ENCODE data around the gene TULP3. TPM values are rescaled to one million over a fixed set of nuclear protein-coding genes. Genes with fewer than 3 reads are reported as not detected.
A peak's percentile ranks its signal among the peaks of the same experiment; 100 is the strongest.

TULP3 gene
- total and polyA plus RNA-seq, 4 donors = 10.5 to 35.0 (median 24.5) TPM

DNA sequence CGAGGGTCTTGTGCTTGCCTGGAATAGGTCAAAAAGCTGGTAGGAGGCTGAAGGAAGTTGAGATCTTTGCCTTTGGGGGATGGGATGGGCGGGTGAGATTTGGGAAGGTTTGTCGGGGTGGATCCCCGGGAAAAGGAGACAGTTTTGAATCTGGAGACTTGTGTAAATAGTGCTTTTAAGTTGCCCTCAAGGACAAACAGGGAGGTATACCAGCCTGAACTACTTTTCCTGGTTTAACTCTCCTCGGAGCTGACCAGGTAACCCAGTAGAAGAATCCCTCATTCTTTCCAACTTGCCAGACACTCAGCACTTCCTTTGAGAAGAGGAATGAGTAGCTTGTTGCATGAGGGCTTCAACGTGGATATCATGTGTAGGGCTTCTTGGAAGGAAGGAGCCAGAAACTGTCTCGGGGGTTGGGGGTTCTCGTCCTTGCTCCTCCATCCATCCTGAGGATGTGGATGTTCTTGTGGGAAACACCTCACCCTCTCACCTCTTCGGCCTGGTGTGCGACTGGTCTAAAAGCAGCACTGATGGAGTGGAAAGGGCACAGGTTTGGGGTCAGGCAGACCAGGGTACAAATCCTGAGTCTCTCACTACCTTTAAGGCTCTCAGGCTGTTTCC lies 70.4 kb downstream of the TULP3 start:
- H3K4me1 ChIP-seq (ENCODE audit: control insufficient read depth in 1 of 2, insufficient read depth in 2 of 2, low read length in 2 of 2) = no peaks in the 10 kb centered on the region
- no peaks in the 10 kb centered on the region for H3K9me3 ChIP-seq (ENCODE audit: control insufficient read depth, low read length)
- H3K27ac ChIP-seq (ENCODE audit: low read depth in 1 of 2, low read length in 2 of 2) = no peak overlapping the region
- H3K36me3 ChIP-seq (ENCODE audit: control insufficient read depth in 1 of 2, insufficient read depth in 2 of 2, low read length in 1 of 2) = no peaks in the 10 kb centered on the region
- no peaks in the 10 kb centered on the region for H3K27me3 ChIP-seq (ENCODE audit: control insufficient read depth in 1 of 2, insufficient read depth in 2 of 2, low read length in 1 of 2)
- DNase-seq (no peak), ATAC-seq (ENCODE audit: low FRiP score) (no peak)
- 78 to 79% methylated on average over 10 of the region's 10 CpGs for WGBS, 2 donors
- no peak overlapping the region for H3K4me3 ChIP-seq (ENCODE audit: low read length in 2 of 2)
- intact Hi-C loops (cut with DNase I) = loop anchor here in 1 of 2 donors (5.0 kb wide), 1 partner anchor 81 kb away; no protein-coding TSS in a partner anchor

GRCh38 chr12:2961705-2962104 lies 71.0 kb downstream of the TULP3 start:
- 90 to 91% methylated on average over 5 of the region's 5 CpGs for WGBS, 2 donors
- H3K4me1 ChIP-seq (ENCODE audit: control insufficient read depth in 1 of 2, insufficient read depth in 2 of 2, low read length in 2 of 2) = no peaks in the 10 kb centered on the region
- intact Hi-C loops (cut with DNase I) = loop anchor here in 1 of 2 donors (5.0 kb wide), 1 partner anchor 81 kb away; no protein-coding TSS in a partner anchor
- ATAC-seq (ENCODE audit: low FRiP score) (no peak), DNase-seq (no peak)
- H3K27me3 ChIP-seq (ENCODE audit: control insufficient read depth in 1 of 2, insufficient read depth in 2 of 2, low read length in 1 of 2) = no peaks in the 10 kb centered on the region
- H3K36me3 ChIP-seq (ENCODE audit: control insufficient read depth in 1 of 2, insufficient read depth in 2 of 2, low read length in 1 of 2) = no peaks in the 10 kb centered on the region
- H3K4me3 ChIP-seq (ENCODE audit: low read length in 2 of 2) = no peak overlapping the region
- no peaks in the 10 kb centered on the region for H3K9me3 ChIP-seq (ENCODE audit: control insufficient read depth, low read length)
- no peak overlapping the region for H3K27ac ChIP-seq (ENCODE audit: low read depth in 1 of 2, low read length in 2 of 2)

DNA sequence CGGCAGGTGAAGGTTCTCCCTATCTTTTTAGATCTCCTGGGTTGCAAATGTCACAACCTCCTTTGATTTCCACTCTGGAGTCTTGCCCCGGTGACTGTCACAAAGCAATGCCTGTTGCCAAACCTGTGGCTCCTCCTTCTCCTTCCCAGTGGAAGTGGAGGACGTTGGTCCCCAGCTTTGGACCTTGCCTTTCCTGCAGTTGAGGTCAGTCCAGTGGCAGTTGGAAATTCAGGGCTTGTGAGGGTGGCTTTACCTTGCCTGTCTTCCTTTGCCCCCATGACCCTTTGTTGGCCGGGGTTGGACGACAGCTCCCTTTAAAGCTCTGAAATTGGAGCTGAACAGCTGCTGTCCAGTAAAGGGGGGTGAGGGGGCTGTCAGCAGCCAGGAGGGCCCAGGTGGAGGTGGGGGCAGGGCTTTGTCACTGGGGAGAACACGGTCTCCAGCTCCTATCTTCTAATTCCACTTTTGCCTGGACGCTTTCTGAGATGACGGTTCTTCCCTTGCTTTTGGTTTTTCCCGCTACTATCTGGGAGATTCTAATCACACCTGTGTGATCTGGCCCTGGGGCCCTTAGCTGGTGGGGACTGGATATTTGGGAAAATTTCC lies 72.6 kb downstream of the TULP3 start:
- intact Hi-C loops (cut with DNase I) = loop anchor here in 1 of 2 donors (5.0 kb wide), 1 partner anchor 79 kb away; no protein-coding TSS in a partner anchor
- no peak overlapping the region for H3K27ac ChIP-seq (ENCODE audit: low read depth in 1 of 2, low read length in 2 of 2)
- no peak overlapping the region for H3K4me3 ChIP-seq (ENCODE audit: low read length in 2 of 2)
- no peaks in the 10 kb centered on the region for H3K9me3 ChIP-seq (ENCODE audit: control insufficient read depth, low read length)
- 79 to 80% methylated on average over 9 of the region's 9 CpGs for WGBS, 2 donors
- no peaks in the 10 kb centered on the region for H3K27me3 ChIP-seq (ENCODE audit: control insufficient read depth in 1 of 2, insufficient read depth in 2 of 2, low read length in 1 of 2)
- ATAC-seq (ENCODE audit: low FRiP score) (no peak), DNase-seq (no peak)
- no peaks in the 10 kb centered on the region for H3K36me3 ChIP-seq (ENCODE audit: control insufficient read depth in 1 of 2, insufficient read depth in 2 of 2, low read length in 1 of 2)
- no peaks in the 10 kb centered on the region for H3K4me1 ChIP-seq (ENCODE audit: control insufficient read depth in 1 of 2, insufficient read depth in 2 of 2, low read length in 2 of 2)

GRCh38 chr12:2963760-2964292 lies 73.1 kb downstream of the TULP3 start:
- Histone ChIP-seq H3K4me1 (ENCODE audit: control insufficient read depth in 1 of 2, insufficient read depth in 2 of 2, low read length in 2 of 2) (no peaks in the 10 kb centered on the region), H3K9me3 (ENCODE audit: control insufficient read depth, low read length) (no peaks in the 10 kb centered on the region), H3K27ac (ENCODE audit: low read depth in 1 of 2, low read length in 2 of 2) (no peak overlapping the region), H3K36me3 (ENCODE audit: control insufficient read depth in 1 of 2, insufficient read depth in 2 of 2, low read length in 1 of 2) (no peaks in the 10 kb centered on the region), H3K27me3 (ENCODE audit: control insufficient read depth in 1 of 2, insufficient read depth in 2 of 2, low read length in 1 of 2) (no peaks in the 10 kb centered on the region), H3K4me3 (ENCODE audit: low read length in 2 of 2) (no peak overlapping the region)
- DNase-seq = peak in 1 of 2 donors; percentile 80
- WGBS, 2 donors = 89 to 90% methylated on average over 15 of the region's 15 CpGs
- ATAC-seq (ENCODE audit: low FRiP score) = no peak
- intact Hi-C loops (cut with DNase I) = loop anchor here in 1 of 2 donors (5.0 kb wide), 1 partner anchor 78 kb away; no protein-coding TSS in a partner anchor

- Histone ChIP-seq H3K4me3 (ENCODE audit: low read length in 2 of 2) (no peak overlapping the region), H3K27me3 (ENCODE audit: control insufficient read depth in 1 of 2, insufficient read depth in 2 of 2, low read length in 1 of 2) (no peaks in the 10 kb centered on the region), H3K27ac (ENCODE audit: low read depth in 1 of 2, low read length in 2 of 2) (no peak overlapping the region), H3K4me1 (ENCODE audit: control insufficient read depth in 1 of 2, insufficient read depth in 2 of 2, low read length in 2 of 2) (no peaks in the 10 kb centered on the region), H3K9me3 (ENCODE audit: control insufficient read depth, low read length) (no peaks in the 10 kb centered on the region), H3K36me3 (ENCODE audit: control insufficient read depth in 1 of 2, insufficient read depth in 2 of 2, low read length in 1 of 2) (no peaks in the 10 kb centered on the region)
- ATAC-seq (ENCODE audit: low FRiP score) = no peak
- 93 to 96% methylated on average over 2 of the region's 2 CpGs for WGBS, 2 donors
- intact Hi-C loops (cut with DNase I) = no loop called here
- DNase-seq = no peak
Measured at GRCh38 chr12:2967651-2968050, 77.0 kb downstream of the TULP3 start.

DNA sequence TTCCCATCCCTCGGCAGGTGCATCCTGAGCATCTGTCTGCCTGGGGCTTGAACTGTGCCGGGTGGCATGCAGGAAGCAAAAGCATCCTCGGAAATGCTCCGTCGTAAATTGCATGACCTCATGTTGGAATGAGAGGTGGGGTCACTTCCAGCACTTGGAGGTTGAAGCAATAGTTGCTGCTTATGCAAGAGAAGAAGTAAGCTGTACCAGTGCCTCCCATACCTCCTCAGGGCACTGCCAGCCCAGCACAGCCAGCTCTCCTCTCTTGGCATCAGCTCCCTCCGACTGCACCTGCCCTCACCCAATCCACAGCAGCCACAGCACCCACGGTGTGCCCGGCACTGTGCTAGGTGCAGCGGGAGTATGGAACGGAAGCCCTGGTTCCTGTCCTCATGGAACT lies 80.1 kb downstream of the TULP3 start:
- no peak overlapping the region for H3K27ac ChIP-seq (ENCODE audit: low read depth in 1 of 2, low read length in 2 of 2)
- WGBS, 2 donors = 80 to 83% methylated on average over 10 of the region's 10 CpGs
- ATAC-seq (ENCODE audit: low FRiP score) (no peak), DNase-seq (no peak)
- no peaks in the 10 kb centered on the region for H3K36me3 ChIP-seq (ENCODE audit: control insufficient read depth in 1 of 2, insufficient read depth in 2 of 2, low read length in 1 of 2)
- no peak overlapping the region for H3K4me3 ChIP-seq (ENCODE audit: low read length in 2 of 2)
- H3K27me3 ChIP-seq (ENCODE audit: control insufficient read depth in 1 of 2, insufficient read depth in 2 of 2, low read length in 1 of 2) = no peaks in the 10 kb centered on the region
- H3K4me1 ChIP-seq (ENCODE audit: control insufficient read depth in 1 of 2, insufficient read depth in 2 of 2, low read length in 2 of 2) = no peaks in the 10 kb centered on the region
- intact Hi-C loops (cut with DNase I) = no loop called here
- no peaks in the 10 kb centered on the region for H3K9me3 ChIP-seq (ENCODE audit: control insufficient read depth, low read length)

DNA sequence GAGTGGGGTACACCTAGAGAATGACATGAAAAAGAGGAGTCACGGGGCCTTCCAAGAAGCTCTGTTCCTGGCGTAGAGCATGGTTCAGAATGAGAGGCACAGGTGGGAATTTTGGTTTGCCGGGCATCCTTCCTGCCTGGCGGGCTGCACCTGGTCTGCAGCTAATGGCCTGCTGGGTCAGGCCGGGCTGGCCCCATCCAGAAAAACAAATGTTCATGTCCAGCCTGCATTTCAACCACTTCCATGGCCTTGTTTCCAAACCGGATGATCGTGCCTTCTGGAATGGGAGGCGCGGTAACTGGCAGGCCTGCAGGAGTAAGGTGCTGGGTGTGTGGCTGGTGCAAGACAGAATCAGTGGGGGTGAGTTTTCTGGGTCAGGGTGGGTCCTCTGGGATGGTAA lies 82.9 kb downstream of the TULP3 start:
- H3K4me1 ChIP-seq (ENCODE audit: control insufficient read depth in 1 of 2, insufficient read depth in 2 of 2, low read length in 2 of 2) = no peaks in the 10 kb centered on the region
- no peaks in the 10 kb centered on the region for H3K36me3 ChIP-seq (ENCODE audit: control insufficient read depth in 1 of 2, insufficient read depth in 2 of 2, low read length in 1 of 2)
- no peaks in the 10 kb centered on the region for H3K27me3 ChIP-seq (ENCODE audit: control insufficient read depth in 1 of 2, insufficient read depth in 2 of 2, low read length in 1 of 2)
- DNase-seq = no peak
- no peaks in the 10 kb centered on the region for H3K9me3 ChIP-seq (ENCODE audit: control insufficient read depth, low read length)
- no peak for ATAC-seq (ENCODE audit: low FRiP score)
- intact Hi-C loops (cut with DNase I) = no loop called here
- WGBS, 2 donors = 95 to 97% methylated on average over 9 of the region's 9 CpGs
- H3K4me3 ChIP-seq (ENCODE audit: low read length in 2 of 2) = no peak overlapping the region
- H3K27ac ChIP-seq (ENCODE audit: low read depth in 1 of 2, low read length in 2 of 2) = no peak overlapping the region

- no peak for DNase-seq
- 21 to 23% methylated on average over 9 to 10 of the region's 10 CpGs for WGBS, 2 donors
- Histone ChIP-seq H3K4me1 (ENCODE audit: control insufficient read depth in 1 of 2, insufficient read depth in 2 of 2, low read length in 2 of 2) (no peaks in the 10 kb centered on the region), H3K36me3 (ENCODE audit: control insufficient read depth in 1 of 2, insufficient read depth in 2 of 2, low read length in 1 of 2) (no peaks in the 10 kb centered on the region), H3K27ac (ENCODE audit: low read depth in 1 of 2, low read length in 2 of 2) (no peak overlapping the region), H3K4me3 (ENCODE audit: low read length in 2 of 2) (no peak overlapping the region), H3K27me3 (ENCODE audit: control insufficient read depth in 1 of 2, insufficient read depth in 2 of 2, low read length in 1 of 2) (no peaks in the 10 kb centered on the region), H3K9me3 (ENCODE audit: control insufficient read depth, low read length) (no peaks in the 10 kb centered on the region)
- intact Hi-C loops (cut with DNase I) = no loop called here
- no peak for ATAC-seq (ENCODE audit: low FRiP score)
Measured at GRCh38 chr12:2974560-2974971, 83.9 kb downstream of the TULP3 start.

DNA sequence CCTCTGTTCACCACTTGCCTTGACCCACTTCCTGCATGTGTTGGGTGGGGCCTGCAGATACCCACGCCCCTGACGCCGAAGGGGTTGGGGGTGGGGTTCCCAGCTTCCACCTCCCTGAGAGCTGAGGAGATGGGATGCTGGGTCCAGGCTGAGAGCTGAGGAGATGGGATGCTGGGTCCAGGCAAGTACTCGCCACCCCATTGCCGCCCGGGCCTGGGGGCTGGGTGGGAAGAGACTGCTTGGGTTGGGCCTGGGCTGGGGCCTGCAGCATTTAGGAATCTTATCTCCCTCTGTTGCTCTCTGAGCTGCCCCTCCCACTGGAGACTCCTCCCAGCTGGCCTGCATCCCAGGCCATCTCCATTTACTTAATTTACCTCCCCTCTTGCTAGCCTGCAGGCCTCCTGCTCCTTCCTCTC lies 85.9 kb downstream of the TULP3 start:
- H3K27ac ChIP-seq (ENCODE audit: low read depth in 1 of 2, low read length in 2 of 2) = no peak overlapping the region
- H3K9me3 ChIP-seq (ENCODE audit: control insufficient read depth, low read length) = no peaks in the 10 kb centered on the region
- WGBS, 2 donors = 64 to 74% methylated on average over 6 of the region's 6 CpGs
- H3K27me3 ChIP-seq (ENCODE audit: control insufficient read depth in 1 of 2, insufficient read depth in 2 of 2, low read length in 1 of 2) = no peaks in the 10 kb centered on the region
- no peak overlapping the region for H3K4me3 ChIP-seq (ENCODE audit: low read length in 2 of 2)
- ATAC-seq (ENCODE audit: low FRiP score) (peak; percentile 6), DNase-seq (no peak)
- intact Hi-C loops (cut with DNase I) = no loop called here
- H3K36me3 ChIP-seq (ENCODE audit: control insufficient read depth in 1 of 2, insufficient read depth in 2 of 2, low read length in 1 of 2) = no peaks in the 10 kb centered on the region
- H3K4me1 ChIP-seq (ENCODE audit: control insufficient read depth in 1 of 2, insufficient read depth in 2 of 2, low read length in 2 of 2) = no peaks in the 10 kb centered on the region
